HG03521 (cell line): ENCODE measurements around the gene SESN1.
"Not testable (repeated sequence)": the region's sequence is repeated elsewhere in the genome, so short reads cannot be mapped to it uniquely, and the experiment has no call there.

ENCODE experiments used
- ATAC-seq: cut with Tn5 transposase; IDR thresholded peaks from one replicate; pipeline ENCODE4 v1.9.1; 2021; ENCODE audit warnings: mild to moderate bottlenecking, moderate library complexity; ENCODE audit not compliant: unreplicated experiment

Gene SESN1

DNA sequence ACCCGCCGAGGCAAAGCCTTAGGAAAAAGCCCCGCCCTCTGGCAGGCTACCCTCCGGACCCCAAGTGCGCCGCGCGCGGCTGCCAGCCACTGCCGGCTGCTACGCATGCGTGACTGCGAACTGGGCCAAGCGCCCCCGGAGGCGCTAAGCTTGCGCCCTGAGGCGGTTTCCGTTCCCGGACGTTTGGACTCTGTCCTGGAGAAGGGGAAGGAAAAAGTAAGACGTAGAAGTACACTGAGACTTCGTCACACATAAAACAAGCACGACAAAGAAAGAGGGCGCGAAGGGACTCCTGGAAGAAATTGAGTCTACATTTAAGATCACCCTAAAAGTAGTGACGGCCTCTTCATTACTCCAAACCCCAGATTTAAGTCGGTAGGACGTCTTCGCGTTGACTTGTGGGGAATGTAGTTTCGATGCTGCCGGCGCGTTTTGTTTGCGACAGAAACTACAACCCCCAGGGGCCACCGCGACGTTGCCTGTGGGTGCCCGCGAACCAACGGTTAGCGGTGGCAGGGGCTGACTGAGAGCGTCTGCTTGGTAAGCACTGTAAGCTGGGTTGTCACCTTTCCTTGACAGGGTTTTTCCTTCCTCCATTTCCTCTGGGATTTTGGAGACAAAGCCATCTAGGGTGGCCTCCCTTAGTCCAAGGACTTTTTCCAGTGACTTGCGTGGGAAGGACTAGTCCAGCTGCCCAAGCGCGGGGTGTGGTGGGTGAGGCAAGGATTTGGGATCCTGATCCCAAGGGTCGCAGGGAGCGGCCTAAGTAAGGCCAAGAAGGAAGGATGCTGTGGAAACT is 589 bp upstream of the SESN1 start, which contains the start of gene CEP57L1:
Gene CEP57L1 (plus strand): TSS at position 472 of the 799 bp plus-strand sequence. CDS start 49,715 bp downstream, outside the sequence.
- ATAC-seq: peak; percentile 68

DNA sequence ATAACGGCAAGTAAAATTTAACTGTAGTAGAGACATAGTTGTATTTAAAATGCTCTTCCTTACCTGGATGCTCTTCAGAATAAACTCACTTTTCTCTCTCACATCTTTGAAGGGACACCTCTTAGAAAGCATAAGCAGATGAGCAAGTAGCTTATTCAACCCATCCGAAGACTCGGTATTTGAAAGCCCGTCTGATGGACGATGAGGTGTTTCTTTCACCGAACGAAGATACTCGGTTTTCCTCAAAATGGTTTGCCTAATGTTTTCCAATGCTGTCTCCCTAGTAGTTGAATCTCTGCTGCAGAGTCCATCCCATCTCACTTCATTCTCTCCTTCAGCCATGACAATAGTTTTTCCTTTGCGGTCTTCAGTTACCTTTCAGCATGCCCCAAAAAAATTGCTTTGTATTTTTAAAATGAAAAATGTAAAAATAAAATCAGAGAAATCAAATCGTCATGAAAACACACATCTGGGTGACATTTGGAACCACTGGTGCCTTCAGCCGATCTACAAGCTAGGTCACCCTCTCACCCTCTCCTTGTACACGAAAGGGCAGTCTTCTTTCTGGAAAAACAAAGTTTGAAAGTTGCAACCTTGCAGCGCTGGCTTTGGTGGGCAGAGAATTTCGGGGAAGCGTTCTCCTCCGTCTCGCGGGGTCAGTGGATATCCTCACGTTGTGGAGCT is 772 bp downstream of the SESN1 start:
- ATAC-seq: no peak

DNA sequence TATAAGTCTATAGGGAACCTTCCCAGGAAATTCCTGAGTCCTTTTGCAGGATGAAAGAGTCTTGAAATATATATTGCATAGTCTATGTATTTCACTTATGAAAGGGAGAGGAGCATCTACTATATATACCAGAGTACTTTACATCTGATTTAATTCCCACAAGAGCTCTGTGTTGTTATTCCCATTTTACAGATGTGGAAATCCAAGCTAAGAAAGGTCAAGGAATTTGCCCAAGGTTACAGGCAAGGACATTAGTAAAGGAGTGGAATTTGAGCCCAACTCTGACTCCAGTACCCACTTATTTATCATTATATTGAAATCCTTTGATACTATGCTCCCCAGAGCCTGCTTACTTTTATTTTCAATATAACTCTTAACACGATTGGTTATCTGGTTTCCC is 2.6 kb downstream of the SESN1 start:
- ATAC-seq: no peak

DNA sequence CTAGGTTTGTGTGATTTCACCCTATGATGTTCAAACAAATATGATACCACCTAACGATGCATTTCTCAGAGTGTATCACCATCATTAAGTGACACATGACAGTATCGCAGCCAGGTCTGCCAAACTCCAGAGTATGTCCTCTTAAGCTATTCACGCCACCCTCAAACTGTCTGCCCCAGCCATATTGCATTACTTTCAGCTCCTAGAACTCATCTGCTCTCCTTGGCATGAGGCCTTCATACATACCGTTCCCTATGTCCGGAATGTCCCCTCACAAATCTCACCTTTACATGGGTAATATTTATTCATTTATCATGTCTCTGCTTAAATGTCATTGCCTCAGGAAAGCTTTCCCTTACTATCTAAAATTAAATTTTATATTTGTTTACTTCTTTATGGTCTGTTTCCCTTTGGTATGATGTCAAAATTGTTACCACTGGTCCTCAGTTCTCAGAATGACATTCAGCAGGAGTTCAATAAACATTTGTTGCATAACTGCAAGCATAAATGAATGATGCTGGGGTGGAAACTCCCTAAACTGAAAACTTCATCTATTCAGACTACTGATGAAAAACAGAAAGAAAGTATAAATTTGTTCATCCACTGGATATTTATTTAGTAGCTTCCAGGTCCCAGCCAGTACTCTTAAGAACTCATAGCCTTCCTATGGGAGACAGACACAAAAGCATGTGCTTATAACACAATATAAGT is 3.2 kb downstream of the SESN1 start:
- no peak for ATAC-seq

DNA sequence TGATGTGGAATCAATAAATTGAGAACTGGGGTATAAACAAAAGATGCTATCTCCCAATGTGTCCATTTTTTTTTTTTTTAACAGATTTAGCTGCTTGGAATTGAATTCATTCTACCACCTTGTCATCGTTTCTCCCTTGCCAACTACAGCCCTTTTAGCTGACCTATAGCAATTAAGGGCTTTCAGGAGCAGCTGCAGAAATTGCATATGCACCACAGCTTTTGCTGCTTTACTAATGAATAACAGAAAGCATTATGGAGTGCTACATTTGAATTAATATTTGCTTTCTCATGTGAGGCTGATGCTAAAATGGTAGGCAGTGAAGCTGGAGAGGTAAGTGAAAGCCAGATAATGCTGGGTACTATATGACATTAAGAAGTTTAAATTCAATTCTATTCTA is 5.7 kb downstream of the SESN1 start:
- no peak for ATAC-seq

DNA sequence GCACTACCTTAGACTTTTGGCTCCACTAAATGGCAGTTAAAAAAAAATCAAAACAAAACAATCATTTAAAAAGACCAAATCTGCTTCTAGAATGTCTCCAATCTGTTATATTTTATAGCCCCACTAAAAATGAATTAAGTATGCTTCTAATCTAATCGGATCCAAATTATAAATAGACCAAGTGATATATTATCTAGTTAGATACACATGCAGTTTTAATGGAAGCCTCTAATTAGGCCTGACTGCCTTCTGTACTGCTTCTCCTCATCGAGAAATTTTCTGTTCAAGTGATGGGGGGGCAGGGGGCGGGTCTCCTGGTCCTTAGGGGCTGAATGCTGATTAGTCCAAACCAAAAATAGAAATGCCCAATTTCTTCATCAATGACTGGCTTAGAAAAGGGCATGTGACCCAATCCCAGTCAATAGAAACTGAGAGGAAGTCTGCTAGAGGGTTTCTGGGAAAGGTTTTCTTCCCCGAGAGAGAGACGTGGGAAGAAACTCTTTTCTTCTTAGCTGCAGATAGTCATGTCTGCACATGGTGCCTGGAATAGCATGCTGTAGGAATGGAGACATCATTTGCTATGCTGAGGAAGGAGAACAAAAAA is 6.9 kb downstream of the SESN1 start:
- ATAC-seq: no peak

DNA sequence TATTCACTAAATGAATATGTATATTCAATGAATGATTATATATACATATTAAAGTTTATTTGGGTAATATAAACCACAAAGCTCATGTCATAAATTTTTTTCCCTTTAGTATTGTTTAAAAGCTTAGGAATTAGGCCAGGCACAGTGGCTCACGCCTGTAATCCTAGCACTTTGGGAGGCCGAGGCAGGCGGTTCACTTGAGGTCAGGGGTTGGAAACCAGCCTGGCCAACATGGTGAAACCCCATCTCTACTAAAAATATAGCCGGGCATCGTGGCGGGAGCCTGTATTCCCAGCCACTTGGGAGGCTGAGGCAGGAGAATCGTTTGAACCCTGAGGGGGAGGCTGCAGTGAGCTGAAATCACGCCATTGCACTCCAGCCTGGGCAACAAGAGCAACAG is 10.5 kb downstream of the SESN1 start:
- ATAC-seq: not testable (repeated sequence)

DNA sequence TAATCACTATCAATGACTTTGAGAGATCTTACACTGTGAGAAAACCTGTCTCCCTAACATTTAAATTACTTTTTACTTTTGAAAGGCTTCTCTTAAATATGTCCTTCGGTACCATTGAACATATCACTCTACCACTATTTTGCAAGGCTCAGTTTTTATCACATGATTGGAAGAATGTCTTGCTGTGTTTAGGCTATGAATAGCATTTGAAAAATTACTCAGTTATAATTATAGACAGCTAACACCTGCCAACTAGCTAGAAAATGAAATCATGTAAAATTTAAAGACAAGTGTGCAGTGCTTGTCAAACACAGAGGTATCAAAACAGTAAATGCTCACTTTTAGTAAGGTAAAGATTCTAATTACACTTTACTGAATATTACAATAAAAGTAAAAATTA is 11.0 kb downstream of the SESN1 start:
- no peak for ATAC-seq

DNA sequence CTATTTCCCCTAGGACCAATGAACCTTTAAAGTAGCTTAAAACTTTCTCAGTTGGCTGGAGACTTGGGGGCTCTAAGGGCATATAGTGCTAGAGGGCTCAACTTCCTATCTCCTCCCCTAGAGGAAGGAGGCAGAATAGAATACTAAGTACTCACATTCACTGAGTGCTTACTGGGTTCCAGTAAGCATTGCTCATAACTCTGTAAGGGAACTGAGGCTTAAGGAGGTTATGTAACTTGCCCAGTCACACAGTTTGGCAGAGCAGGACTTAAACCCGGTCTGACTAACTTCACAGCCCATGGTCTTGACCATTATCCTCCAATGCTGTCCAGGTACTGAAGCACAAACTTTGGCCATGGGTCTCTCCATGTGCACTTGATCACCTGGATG is 12.5 kb downstream of the SESN1 start:
- no peak for ATAC-seq

DNA sequence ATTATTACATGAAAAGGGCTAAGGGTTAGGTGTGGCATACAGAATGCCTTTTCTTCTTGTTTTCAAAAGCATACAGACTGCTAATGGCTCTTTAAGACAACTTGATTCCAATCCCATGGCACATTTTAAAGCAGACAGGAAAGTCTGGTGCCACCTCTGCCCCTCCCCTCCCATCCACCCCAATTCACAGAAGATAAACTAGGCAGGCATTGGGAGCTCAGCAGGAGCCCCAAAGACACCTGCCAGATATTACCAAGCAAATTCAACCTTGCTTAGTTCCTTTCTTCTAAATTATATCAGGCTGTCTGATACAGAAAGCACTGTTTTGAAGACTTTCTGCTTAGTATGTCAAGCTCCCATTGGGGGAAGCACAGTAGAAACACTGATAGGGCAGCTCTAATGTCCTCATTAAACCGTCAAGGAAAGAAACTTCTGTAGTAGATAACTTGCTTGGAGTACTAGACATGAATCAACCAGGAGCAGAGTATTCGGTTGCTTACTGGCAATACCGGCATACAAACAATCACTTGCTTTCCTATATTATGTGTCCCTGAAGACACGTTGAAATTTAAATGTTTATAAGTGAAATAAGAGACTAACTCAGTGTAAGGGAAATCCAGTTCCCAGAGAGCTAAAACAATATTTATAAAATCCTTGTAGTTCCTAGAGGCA is 13.0 kb downstream of the SESN1 start:
- no peak for ATAC-seq

DNA sequence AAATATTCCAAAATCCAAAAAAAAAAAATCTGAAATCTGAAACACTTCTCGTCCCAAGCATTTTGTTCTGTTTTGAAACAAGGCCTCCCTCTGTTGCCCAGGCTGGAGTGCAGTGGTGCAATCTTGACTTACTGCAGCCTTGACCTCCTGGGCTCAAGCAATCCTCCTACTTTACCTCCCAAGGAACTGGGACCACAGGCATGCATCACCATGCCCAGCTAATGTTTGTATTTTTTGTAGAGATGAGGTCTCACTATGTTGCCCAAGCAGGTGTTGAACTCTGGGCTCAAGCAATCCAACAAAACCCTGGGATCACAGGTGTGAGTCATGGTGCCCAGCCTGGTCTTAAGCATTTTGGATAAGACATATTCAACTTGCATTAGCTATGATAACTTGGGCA is 13.6 kb downstream of the SESN1 start:
- no peak for ATAC-seq

DNA sequence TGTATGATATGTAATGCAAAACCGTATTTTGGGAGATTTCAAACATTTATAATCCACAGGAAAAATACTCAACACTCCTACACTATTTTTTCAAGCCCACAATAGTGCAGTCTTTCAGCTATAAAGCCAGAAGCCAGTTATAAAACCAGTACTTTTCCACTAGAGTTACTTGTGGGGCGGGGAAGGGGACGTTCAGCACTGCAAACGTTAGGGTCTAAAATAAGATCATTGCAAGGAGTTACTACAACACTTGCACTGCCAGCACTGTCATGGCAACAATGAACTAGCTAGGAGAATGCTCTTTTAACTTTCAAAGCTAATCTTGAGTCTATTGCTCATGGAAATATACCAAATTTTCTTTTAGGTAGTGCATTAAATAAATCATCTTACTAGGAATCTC is 14.7 kb downstream of the SESN1 start:
- no peak for ATAC-seq

DNA sequence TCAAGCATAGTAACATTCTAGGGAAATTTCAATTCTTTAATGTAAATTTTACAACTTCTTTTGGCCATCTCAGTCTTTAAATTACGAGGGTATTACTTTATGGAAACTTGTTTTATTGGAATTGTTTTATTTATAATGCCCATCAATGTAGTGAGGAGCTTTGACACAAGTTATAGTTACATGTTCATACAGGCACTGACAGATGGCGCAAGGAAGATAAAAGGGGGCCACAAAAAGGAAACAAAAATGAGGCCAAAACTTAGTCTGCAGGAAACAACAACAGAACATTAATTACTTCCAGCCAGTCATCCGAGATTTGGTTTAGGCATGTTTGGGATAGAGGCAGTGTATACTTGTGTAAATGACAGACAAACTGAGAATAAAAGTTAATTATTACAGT is 18.3 kb downstream of the SESN1 start:
- no peak for ATAC-seq

DNA sequence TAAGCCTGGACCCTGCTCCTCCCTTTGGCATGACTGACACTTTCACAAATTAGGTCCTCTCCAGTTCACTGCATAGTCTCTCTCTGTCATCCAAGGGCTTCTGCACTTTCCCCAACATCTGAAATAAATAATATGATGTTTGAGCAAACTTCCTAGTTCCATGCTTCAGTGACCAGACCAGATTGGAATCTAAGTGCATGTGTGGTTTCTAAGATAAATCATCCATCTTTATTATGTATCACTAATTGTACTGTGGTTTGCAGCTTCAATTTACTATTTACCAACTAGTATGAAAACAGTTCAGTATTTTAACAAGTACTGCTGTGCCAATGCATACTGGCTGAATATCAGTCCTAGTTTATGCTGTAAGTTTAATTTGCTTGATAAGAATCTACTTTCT is 18.7 kb downstream of the SESN1 start:
- ATAC-seq: no peak

DNA sequence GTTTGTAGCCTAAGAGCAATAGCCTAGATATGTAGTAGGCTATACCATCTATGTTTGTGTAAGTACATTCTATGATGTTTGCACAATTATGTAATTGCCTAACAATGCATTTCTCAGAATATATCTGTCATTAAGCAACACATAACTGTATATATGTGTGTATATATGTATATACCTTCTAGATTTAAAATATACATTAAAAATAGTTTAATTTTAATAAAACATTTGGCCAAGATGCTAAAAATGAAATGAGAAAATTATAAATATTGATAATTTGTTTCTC is 20.6 kb downstream of the SESN1 start:
- ATAC-seq: no peak

DNA sequence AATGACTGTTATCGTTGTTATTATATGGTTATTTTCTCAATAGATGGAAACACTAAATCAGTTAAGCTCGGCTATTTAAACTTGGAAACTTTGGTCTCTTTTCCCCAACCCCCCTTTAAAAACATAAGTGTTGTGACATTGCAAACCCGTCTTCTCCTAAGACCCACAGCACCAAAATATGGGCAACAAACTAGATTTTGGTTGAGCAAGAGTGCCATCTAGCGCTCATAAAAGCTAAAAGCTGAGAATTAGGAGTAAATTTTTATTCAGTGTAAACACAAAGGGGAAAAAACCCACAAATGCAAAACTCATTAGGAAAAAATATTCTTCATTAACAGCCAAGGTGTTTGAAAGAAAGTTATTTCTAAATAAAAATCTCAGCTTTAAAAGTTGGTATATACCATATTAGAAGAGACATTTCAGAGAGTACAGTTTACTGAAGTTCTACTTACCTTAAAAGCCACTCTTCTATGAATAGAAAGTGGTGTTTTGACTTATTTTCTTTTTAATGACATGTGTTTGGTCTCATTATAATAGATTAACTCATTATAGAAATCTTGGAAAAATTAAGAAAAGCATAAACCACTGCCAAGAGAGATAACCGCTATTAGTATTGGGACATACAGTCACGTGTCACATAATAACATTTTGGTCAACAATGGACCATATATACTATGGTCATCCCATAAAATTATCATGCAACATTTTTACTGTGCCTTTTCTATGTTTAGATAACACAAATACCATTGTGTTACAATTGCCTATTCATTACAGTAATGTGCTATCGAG is 21.1 kb downstream of the SESN1 start:
- no peak for ATAC-seq

DNA sequence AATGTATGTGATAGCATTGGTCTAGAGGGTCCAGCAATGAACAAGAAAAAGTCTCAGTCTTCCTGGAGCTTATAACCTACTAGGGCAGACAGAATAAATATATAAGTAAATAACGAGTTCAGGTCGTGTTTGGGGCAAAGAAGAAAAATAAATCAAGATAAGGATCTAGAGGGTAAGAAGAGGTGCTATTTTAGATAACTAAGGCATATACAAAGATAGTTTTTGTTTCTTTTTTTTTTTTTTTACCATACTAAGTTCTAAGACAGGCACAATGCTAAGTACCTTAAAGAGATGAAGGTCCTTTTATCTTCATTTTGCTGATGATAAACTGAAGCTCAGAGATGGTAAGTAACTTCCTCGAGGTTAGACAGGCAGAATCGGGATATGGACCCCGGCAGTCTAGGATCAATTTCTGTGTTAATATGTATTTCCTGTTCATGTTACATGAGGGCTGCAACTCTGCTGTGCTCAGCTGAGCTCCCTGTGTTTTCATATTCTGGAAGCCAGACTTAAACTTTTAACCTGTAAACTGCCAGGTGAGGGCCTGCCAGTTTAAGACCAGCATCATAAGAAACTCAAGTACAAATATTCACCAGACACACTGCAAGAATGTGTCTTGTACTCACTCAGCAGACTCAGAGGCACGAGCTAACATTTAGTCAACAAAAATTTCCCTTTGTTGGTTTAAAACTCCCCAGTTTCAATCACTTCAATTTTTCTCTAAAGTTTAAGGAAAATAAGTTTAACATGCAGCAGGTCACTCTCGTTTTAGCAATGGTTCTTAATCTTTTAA is 23.3 kb downstream of the SESN1 start:
- no peak for ATAC-seq

DNA sequence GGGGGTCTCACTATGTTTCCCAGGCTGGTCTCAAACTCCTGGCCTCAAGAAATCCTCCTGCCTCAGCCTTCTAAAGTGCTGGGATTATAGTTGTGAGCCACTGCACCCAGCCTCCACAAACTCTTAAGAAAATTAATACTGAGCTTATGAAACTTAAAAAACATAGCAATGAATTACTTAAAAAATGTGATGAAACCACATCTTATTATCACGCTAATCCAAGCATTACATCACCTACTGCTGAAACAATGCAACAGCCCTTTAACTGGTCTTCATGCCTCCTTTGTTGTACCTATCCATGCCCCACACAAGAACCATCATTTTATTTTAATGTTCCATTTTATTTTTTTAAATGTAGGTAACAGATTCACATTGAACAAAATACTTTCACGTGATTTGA is 24.9 kb downstream of the SESN1 start:
- ATAC-seq: no peak

DNA sequence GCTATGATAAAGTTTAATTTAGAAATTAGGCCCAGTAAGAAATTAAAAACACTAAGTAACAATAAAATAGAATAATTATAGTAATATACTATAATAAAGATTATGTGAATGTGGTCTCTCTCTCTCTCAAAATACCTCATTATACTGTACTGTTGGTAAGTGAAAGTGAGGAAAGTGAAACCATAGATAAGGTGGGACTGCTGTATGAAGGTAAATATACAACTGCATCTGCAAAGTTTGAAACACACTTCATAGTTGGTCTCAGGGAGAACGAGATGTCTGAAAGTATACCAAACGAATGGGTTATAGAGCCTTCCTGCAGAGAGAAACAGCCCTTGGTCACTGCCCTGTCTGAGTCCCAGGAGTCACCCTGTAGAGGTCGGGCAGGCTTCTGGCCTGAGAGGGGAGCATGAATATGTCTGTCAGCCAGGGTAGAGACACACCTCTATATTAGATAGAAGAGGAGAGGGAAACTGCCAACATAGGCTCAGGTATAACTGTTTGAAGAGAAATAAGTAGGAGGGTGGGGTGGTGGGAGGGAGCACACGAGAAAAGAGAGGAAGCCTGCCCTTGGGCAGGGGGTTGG is 31.8 kb downstream of the SESN1 start:
- no peak for ATAC-seq
